GM13976 (cell line): ENCODE results near the gene DGKE.

Experiments used
- DNase-seq: peaks from one replicate; pipeline ENCODE4 v3.0.0; 2012; ENCODE audit warnings: low spot score
- in situ Hi-C: fragments of 300-500 bp; cut with MboI; formaldehyde crosslinking; loops from one replicate; pipeline ENCODE4 v1.12.0; 2022; ENCODE audit warnings: low sequenced_read_pairs, mixed read lengths, inconsistent platforms; ENCODE audit not compliant: unreplicated experiment
- TF ChIP-seq, protein P1 (sequence below): IDR thresholded peaks from 2 replicates; pipeline ENCODE4 v1.5.1; 2012; ENCODE audit warnings: borderline replicate concordance, mild to moderate bottlenecking; ENCODE audit not compliant: insufficient read depth; ENCODE audit errors: extremely low read depth, missing control alignments, control extremely low read depth

DGKE gene

DNA sequence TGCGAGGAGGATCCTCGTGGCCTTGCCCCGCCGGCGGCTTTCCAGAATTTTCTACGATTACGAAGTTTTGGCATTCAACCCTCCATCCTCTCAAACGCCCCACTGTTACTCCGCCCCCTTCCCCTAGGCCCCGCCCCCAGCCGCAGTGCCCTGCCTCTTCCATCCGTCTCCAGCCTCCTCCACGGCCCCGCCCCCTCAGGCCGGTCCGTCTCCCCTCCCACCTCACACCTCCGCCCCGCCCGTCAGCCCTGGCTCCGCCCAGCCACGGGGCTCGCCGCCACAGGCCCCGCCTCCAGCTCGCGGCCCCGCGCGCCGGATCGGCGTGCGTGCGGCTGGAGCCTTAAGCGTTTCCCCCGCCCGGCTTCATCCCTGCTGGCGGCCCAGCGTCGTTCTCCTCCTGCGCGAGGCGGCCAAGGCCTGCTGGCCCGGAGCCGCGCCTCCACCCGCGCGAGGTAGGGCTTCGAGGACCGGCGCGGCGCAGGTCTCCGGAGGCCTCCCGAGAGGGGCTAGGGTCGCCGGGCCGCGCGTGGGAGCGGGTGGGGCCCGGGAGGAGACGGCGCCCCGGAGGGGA, at the start of gene DGKE, which contains the start of gene C17orf67:
TSS of gene DGKE (plus strand) at position 343 of the 571 bp plus-strand sequence. CDS start 645 bp downstream, outside the sequence.
TSS of gene C17orf67 (minus strand) at position 112 of the 571 bp plus-strand sequence. CDS start 18,110 bp downstream, outside the sequence.
- in situ Hi-C loops, result no loop called here
- TF ChIP-seq, protein P1, sequence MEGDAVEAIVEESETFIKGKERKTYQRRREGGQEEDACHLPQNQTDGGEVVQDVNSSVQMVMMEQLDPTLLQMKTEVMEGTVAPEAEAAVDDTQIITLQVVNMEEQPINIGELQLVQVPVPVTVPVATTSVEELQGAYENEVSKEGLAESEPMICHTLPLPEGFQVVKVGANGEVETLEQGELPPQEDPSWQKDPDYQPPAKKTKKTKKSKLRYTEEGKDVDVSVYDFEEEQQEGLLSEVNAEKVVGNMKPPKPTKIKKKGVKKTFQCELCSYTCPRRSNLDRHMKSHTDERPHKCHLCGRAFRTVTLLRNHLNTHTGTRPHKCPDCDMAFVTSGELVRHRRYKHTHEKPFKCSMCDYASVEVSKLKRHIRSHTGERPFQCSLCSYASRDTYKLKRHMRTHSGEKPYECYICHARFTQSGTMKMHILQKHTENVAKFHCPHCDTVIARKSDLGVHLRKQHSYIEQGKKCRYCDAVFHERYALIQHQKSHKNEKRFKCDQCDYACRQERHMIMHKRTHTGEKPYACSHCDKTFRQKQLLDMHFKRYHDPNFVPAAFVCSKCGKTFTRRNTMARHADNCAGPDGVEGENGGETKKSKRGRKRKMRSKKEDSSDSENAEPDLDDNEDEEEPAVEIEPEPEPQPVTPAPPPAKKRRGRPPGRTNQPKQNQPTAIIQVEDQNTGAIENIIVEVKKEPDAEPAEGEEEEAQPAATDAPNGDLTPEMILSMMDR, result no peak
- peak; percentile 99 for DNase-seq

GRCh38 chr17:56785405-56785804, 48.5 kb upstream of the DGKE start:
- in situ Hi-C loops, result no loop called here
- DNase-seq, result no peak
- TF ChIP-seq, protein P1, result no peak

DNA sequence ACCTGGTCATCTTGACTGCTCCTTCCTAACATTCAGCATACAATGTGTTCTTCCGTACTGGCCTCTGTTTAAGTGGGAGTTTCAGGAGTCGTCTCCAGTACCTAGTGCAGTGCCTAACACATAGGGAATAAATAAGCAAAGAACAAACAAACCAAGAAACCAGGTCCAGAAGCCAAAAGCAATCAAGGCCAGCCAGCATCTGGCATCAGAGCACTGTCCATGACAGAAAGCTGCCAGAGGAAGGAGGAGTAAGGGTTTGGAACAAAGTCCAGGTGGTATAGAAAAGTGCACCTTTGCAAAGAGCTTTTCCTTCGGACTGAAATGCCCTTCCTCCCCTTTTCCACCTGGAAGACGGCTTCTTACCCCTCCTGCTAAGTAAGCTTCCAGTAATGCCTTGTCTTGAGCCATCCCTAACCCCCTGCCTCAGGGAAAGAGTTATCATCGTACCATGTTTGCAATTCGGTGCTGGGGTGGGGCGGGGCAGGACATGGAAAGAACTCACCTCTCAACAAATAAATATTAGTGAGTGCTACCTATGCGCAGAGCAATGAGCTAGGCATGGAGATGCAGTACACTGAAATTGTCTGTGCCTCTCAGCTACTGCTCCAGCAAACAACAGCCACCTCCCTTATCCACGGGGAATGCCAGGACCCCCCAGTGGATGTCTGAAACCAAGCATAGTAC, 47.8 kb upstream of the DGKE start:
- DNase-seq, result no peak
- in situ Hi-C loops, result no loop called here
- TF ChIP-seq, protein P1, result no peak

DNA sequence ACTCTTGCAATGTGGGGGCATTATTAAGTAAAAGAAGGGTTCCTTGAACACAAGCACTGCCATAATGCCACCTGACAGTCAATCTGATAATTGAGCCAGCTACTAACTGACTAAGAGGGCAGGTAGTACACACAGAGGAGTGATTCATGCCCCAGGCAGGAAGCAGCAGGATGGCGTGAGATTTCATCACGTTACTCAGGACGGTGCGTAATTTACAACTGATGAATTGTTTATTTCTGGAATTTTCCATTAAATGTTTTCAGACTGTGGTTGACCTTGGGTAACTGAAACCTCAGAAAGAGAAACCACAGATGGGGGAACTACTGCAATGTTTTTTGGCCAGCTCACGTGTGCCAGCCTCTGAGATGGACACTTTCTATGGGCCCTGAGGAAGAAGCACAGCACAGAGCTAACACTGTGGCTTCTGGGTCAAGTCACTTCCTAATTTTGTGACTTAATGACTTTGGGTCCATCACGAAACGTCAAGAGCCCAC, 46.9 kb upstream of the DGKE start:
- no peak for DNase-seq
- in situ Hi-C loops, result no loop called here
- TF ChIP-seq, protein P1, result no peak

- in situ Hi-C loops, result no loop called here
- DNase-seq, result no peak
- TF ChIP-seq, protein P1, result no peak
These were observed 41.7 kb upstream of the DGKE start for GRCh38 chr17:56792267-56792666.

GRCh38 chr17:56793531-56793930, 40.4 kb upstream of the DGKE start:
- in situ Hi-C loops, result no loop called here
- TF ChIP-seq, protein P1, result no peak
- no peak for DNase-seq
